Breast epithelium (tissue), 3 donors: Measurements from ENCODE around the gene MTUS2.

Experiments
- CTCF ChIP-seq, 3 donors: fragments of 450-650 bp; IDR thresholded peaks; one replicate each; pipeline ENCODE4 v1.5.1; 2016 to 2017; ENCODE audit warnings: antibody characterized with exemption in 3 of 3, mild to moderate bottlenecking in 3 of 3, moderate library complexity in 3 of 3
- POLR2AphosphoS5 ChIP-seq, 3 donors: sonication (generic); formaldehyde crosslinking; IDR thresholded peaks; one replicate each; pipeline ENCODE4 v1.6.1; 2017; ENCODE audit warnings: antibody characterized with exemption in 3 of 3

GRCh38 chr13:29545988-29546387, 725.8 kb downstream of the MTUS2 start:
- TF ChIP-seq CTCF (IDR thresholded peaks at IDR 0.05) (no peak), POLR2AphosphoS5 (IDR thresholded peaks at IDR 0.05) (no peak)
